Ovary (tissue), 9 donors: Measurements from ENCODE around the gene ZMYND11. TPM values are rescaled to one million over a fixed set of nuclear protein-coding genes. Genes with fewer than 3 reads are reported as not detected.
"Not testable (repeated sequence)": the region's sequence is repeated elsewhere in the genome, so short reads cannot be mapped to it uniquely, and the experiment has no call there.

ENCODE experiments used
- DNase-seq, 5 donors: peaks; one replicate each; pipeline ENCODE4 v3.0.0-alpha.2; 2019 to 2020
- H3K27ac ChIP-seq, 2 donors: fragments of 200-600 bp; one replicate each; pipeline versions ENCODE4 v1.5.1 to v1.8.0; 2019 to 2022
- H3K27me3 ChIP-seq: fragments of 200-600 bp; one replicate; pipeline ENCODE4 v1.8.0; 2022
- H3K36me3 ChIP-seq: fragments of 200-600 bp; sonication (generic); one replicate; pipeline ENCODE4 v1.5.1; 2019
- H3K4me1 ChIP-seq: one replicate; pipeline ENCODE4 v1.8.1; 2013; ENCODE audit warnings: mild to moderate bottlenecking, moderate library complexity; ENCODE audit not compliant: insufficient read depth
- H3K4me3 ChIP-seq: fragments of 200-600 bp; sonication (generic); one replicate; pipeline ENCODE4 v1.5.1; 2017
- H3K9me3 ChIP-seq, 2 donors: fragments of 200-600 bp in 1 of 2; sonication (generic) in 1 of 2; one replicate each; pipeline versions ENCODE4 v1.5.1 to v1.8.1; 2013 to 2019; ENCODE audit warnings: mild to moderate bottlenecking in 1 of 2, moderate library complexity in 1 of 2
- CTCF ChIP-seq, 3 donors: fragments of 450-650 bp in 2 of 3; fragments of 200-600 bp in 1 of 3; IDR thresholded peaks; one replicate each; pipeline versions ENCODE4 v1.5.1 to v1.8.0; 2016 to 2022; ENCODE audit warnings: antibody characterized with exemption in 3 of 3, mild to moderate bottlenecking in 1 of 3
- EP300 ChIP-seq: sonication (generic); formaldehyde crosslinking; IDR thresholded peaks from one replicate; pipeline ENCODE4 v1.6.1; 2017; ENCODE audit warnings: antibody characterized with exemption
- POLR2A ChIP-seq: fragments of 450-650 bp; IDR thresholded peaks from one replicate; pipeline ENCODE4 v1.6.1; 2017; ENCODE audit warnings: antibody characterized with exemption, mild to moderate bottlenecking, moderate library complexity
- WGBS, 3 donors: extraction: QIAGEN DNeasy Blood & Tissue Kit in 1 of 3; methylation state at CpG; one replicate each; pipeline versions ENCODE4 v1.1.5 to v1.1.7; 2013 to 2017; 5-methylcytosine and 5-hydroxymethylcytosine counted together
- intact Hi-C, 4 donors: fragments of 100-400 bp; cut with DNase I; formaldehyde crosslinking; loops; one replicate each; pipeline versions ENCODE4 v1.11.0 to v1.15.1; 2022 to 2023
- polyA plus RNA-seq, 2 donors: library from polyadenylated mRNA; stranded (reverse); fragments of 200-250 nt in 1 of 2; fragments of 350-450 nt in 1 of 2; fragmentation: Illumina TruSeq in 1 of 2; extraction: RNeasy Lipid Tissue Mini Kit (QIAGEN cat#74804) in 1 of 2; gene quantifications; one replicate each; pipeline ENCODE4 v1.2.3, GENCODE V29; 2013 to 2014
- total RNA-seq, 7 donors: library from RNA; depleted of rRNA in 2 of 7; stranded (reverse); fragments of >200 nt in 2 of 7; fragmentation: NEBNext Ultra II Directional in 3 of 7; extraction: Animal tissue kit (Norgen Biotek cat#: 25700) in 3 of 7; gene quantifications; one replicate each; pipeline versions ENCODE4 v1.1.0 to v1.2.4, GENCODE V29; 2016 to 2023
- donor health status: DM: no; HTN: no; CAD: no; lungs with moderate emphysema.
- donor health status: DM: no; HTN: no; CAD: no.
- donor health status: Bipolar disorder and iron deficiency.
- donor health status: DM: yes; HTN: yes; CAD: no.
- donor health status: DM: no; HTN: no; CAD: no.
- donor health status: DM: yes; HTN: yes; CAD: no.

The ZMYND11 gene
- total and polyA plus RNA-seq, 9 donors: 48.4 to 93.6 (median 83.5) TPM

GRCh38 chr10:182441-183201 is 47.4 kb downstream of the ZMYND11 start:
- no peaks in the 10 kb centered on the region for H3K9me3 ChIP-seq
- H3K27me3 ChIP-seq: no peaks in the 10 kb centered on the region
- intact Hi-C loops: no loop called here
- 92 to 94% (median 94%) methylated on average over 6 of the region's 6 CpGs for WGBS, 3 donors
- H3K4me1 ChIP-seq: no peaks in the 10 kb centered on the region
- H3K27ac ChIP-seq: no peak overlapping the region
- DNase-seq: no peak
- no peak for TF ChIP-seq EP300
- TF ChIP-seq POLR2A: no peak
- TF ChIP-seq CTCF (IDR thresholded peaks at IDR 0.05): no peak
- H3K4me3 ChIP-seq: no peak overlapping the region
- no peaks in the 10 kb centered on the region for H3K36me3 ChIP-seq

- intact Hi-C loops: no loop called here
- Histone ChIP-seq H3K4me3 (no peak overlapping the region), H3K27ac (no peak overlapping the region), H3K36me3 (no peaks in the 10 kb centered on the region), H3K4me1 (no peaks in the 10 kb centered on the region), H3K9me3 (no peaks in the 10 kb centered on the region), H3K27me3 (no peaks in the 10 kb centered on the region)
- no peak for TF ChIP-seq CTCF (IDR thresholded peaks at IDR 0.05)
- no peak for TF ChIP-seq POLR2A
- no peak for TF ChIP-seq EP300
- 88 to 95% (median 92%) methylated on average over 1 of the region's 1 CpG for WGBS, 3 donors
- no peak for DNase-seq
These were observed 48.9 kb downstream of the ZMYND11 start for GRCh38 chr10:184174-184573.

GRCh38 chr10:184911-185310 is 49.7 kb downstream of the ZMYND11 start:
- Histone ChIP-seq H3K27ac (no peak overlapping the region), H3K9me3 (no peaks in the 10 kb centered on the region), H3K27me3 (no peaks in the 10 kb centered on the region), H3K4me3 (no peak overlapping the region), H3K36me3 (no peaks in the 10 kb centered on the region), H3K4me1 (no peaks in the 10 kb centered on the region)
- intact Hi-C loops: no loop called here
- TF ChIP-seq POLR2A: no peak
- TF ChIP-seq EP300: no peak
- TF ChIP-seq CTCF (IDR thresholded peaks at IDR 0.05): no peak
- no peak for DNase-seq
- whole genome bisulfite sequencing, 3 donors: 98 to 99% (median 98%) methylated on average over 5 of the region's 5 CpGs

GRCh38 chr10:185571-185970 is 50.3 kb downstream of the ZMYND11 start:
- 89 to 93% (median 93%) methylated on average over 7 of the region's 7 CpGs for WGBS, 3 donors
- not testable (repeated sequence) for H3K4me1 ChIP-seq, H3K9me3 ChIP-seq

GRCh38 chr10:186911-187310 is 51.7 kb downstream of the ZMYND11 start:
- 74 to 81% (median 76%) methylated on average over 4 of the region's 4 CpGs for WGBS, 3 donors
- no peak for DNase-seq
- Histone ChIP-seq H3K4me3 (no peak overlapping the region), H3K36me3 (no peaks in the 10 kb centered on the region), H3K4me1 (no peaks in the 10 kb centered on the region), H3K9me3 (no peaks in the 10 kb centered on the region), H3K27ac (no peak overlapping the region), H3K27me3 (no peaks in the 10 kb centered on the region)
- TF ChIP-seq CTCF (IDR thresholded peaks at IDR 0.05): no peak
- no peak for TF ChIP-seq EP300
- TF ChIP-seq POLR2A: no peak
- intact Hi-C loops: no loop called here

More at GRCh38 chr10:185571-185970, 50.3 kb downstream of the ZMYND11 start:
- H3K4me3 ChIP-seq, DNase-seq, H3K27ac ChIP-seq, intact Hi-C loops, H3K27me3 ChIP-seq, H3K36me3 ChIP-seq: not testable (repeated sequence)
